Right cardiac atrium (tissue), 5 donors: ENCODE data around the gene PRKCH. TPM values are rescaled to one million over a fixed set of nuclear protein-coding genes. Genes with fewer than 3 reads are reported as not detected.

ENCODE experiments used
- ATAC-seq, 2 donors: fragments of 200-7000 bp; cut with Tn5 transposase; one replicate each; pipeline versions ENCODE4 v1.8.0 to v1.9.1; 2020; ENCODE audit warnings: moderate library complexity in 2 of 2, mild to moderate bottlenecking in 1 of 2
- DNase-seq, 3 donors: peaks; one replicate each; pipeline ENCODE4 v3.0.0-alpha.2; 2020
- H3K27ac ChIP-seq: one replicate; pipeline ENCODE4 v1.5.1; 2013; ENCODE audit warnings: mild to moderate bottlenecking, low read length, control low read depth, moderate library complexity
- H3K27me3 ChIP-seq: one replicate; pipeline ENCODE4 v1.6.1; 2013; ENCODE audit not compliant: control insufficient read depth, insufficient read depth
- H3K4me1 ChIP-seq: one replicate; pipeline ENCODE4 v1.6.1; 2013; ENCODE audit warnings: low read length; ENCODE audit not compliant: control insufficient read depth, insufficient read depth
- H3K4me3 ChIP-seq: one replicate; pipeline ENCODE4 v1.5.1; 2013; ENCODE audit warnings: low read length, control low read depth
- H3K9me3 ChIP-seq: one replicate; pipeline ENCODE4 v1.6.1; 2013; ENCODE audit warnings: low read length; ENCODE audit not compliant: control insufficient read depth
- WGBS: extraction: QIAGEN DNeasy Blood & Tissue Kit; methylation state at CpG from one replicate; pipeline ENCODE4 v1.1.7; 2013; 5-methylcytosine and 5-hydroxymethylcytosine counted together
- intact Hi-C, 4 donors: fragments of 100-400 bp; cut with DNase I; formaldehyde crosslinking; loops; one replicate each; pipeline versions ENCODE4 v1.11.0 to v1.14.0; 2022 to 2023
- polyA plus RNA-seq: library from polyadenylated mRNA; stranded (reverse); fragments of 200-250 nt; gene quantifications from one replicate; pipeline ENCODE4 v1.2.3, GENCODE V29; 2013
- total RNA-seq, 4 donors: library from RNA; stranded (reverse); fragmentation: NEBNext Ultra II Directional; extraction: Animal tissue kit (Norgen Biotek cat#: 25700); gene quantifications; one replicate each; pipeline ENCODE4 v1.2.1, GENCODE V29; 2021
- donor health status: healthy with polysubstance abuse.
- donor health status: DM: no; HTN: yes; CAD: no.
- donor health status: DM: no; HTN: no; CAD: no.
- donor health status: DM: no; HTN: yes; CAD: no; lungs with severe emphysema.
- donor health status: DM: yes; HTN: yes; CAD: no.

PRKCH gene
- total and polyA plus RNA-seq, 5 donors: 11.9 to 31.3 (median 26.6) TPM

DNA sequence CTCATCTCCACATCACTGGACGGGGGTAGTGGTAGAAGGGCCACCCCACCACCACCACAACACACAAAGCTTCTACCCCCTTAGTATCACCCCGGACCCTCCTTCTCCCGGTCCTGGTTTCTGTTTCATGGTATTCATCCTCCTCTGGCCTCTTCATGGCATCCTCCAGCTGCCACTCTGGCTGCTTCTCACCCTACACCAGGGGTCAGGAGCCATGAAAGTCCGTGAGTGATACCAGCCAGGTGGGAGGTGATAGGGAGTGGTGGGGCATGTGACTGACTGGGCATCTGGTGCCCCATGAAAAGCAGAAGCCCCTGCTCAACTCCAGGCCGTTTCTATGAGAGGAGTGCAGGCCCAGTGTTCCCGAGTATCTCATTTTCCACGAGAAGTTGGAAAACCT lies 222.6 kb downstream of the PRKCH start:
- H3K4me1 ChIP-seq: peaks cover 25% of the 10 kb centered on the region
- H3K27ac ChIP-seq: peak overlapping the region; percentile 91
- no peak overlapping the region for H3K4me3 ChIP-seq
- ATAC-seq (peak in 1 of 2 donors; percentile 5), DNase-seq (no peak)
- intact Hi-C loops: loop anchor here in 1 of 4 donors (10.0 kb wide), 1 partner anchor 69 kb away; no protein-coding TSS in a partner anchor
- 75% methylated on average over 7 of the region's 7 CpGs for WGBS
- no peaks in the 10 kb centered on the region for H3K9me3 ChIP-seq
- H3K27me3 ChIP-seq: no peaks in the 10 kb centered on the region

DNA sequence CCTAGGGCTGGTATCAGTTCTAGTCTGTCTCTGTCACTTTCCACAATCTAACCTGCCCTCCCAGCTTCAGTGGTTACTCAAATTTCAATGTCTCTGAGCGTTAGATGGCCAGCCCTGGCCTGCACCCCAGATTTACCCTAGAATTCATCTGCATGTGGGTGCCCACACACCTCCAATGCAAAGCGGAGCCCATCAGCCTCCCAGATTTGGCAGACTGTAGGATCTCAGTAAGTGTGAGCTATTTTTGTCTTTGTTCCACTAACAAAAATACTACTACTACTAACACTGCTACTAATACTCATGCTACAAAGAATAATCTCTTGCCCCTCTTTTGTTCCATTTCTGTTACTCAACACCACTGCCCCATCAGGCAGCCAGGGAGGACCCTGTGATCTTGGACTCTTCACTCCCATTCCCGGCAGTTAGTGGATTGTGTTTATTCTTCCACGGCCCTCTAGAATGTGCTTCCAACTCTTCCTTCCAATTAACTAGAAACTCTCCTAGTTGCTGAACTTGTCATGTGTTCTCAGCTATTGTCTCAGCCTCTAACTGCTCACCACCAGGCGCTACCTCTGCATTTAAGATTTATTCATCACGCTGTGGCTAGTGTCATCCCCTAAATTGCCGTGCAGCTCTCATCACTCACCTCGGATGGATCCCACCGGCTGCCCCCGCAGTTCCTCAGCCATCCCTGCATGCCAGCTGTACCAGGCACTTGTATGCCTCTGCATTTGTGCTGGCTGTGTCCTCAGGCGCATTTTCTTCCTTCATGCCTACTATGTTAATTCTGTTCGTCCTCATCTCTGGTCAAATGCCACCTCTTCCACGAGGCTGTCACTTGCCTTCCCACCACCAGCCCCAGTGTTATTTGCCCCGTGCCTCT lies 223.3 kb downstream of the PRKCH start:
- H3K4me3 ChIP-seq: no peak overlapping the region
- 70% methylated on average over 14 of the region's 14 CpGs for WGBS
- peak; percentile 60 to 77 for ATAC-seq
- DNase-seq: peak in 1 of 3 donors; percentile 53
- intact Hi-C loops: loop anchor here in 1 of 4 donors (10.0 kb wide), 1 partner anchor 70 kb away; no protein-coding TSS in a partner anchor
- peaks cover 25% of the 10 kb centered on the region for H3K4me1 ChIP-seq
- H3K9me3 ChIP-seq: no peaks in the 10 kb centered on the region
- H3K27ac ChIP-seq: peak overlapping the region; percentile 76
- no peaks in the 10 kb centered on the region for H3K27me3 ChIP-seq

GRCh38 chr14:61545726-61546455 lies 224.5 kb downstream of the PRKCH start:
- intact Hi-C loops: loop anchor here in 1 of 4 donors (10.0 kb wide), 1 partner anchor 71 kb away; no protein-coding TSS in a partner anchor
- no peak overlapping the region for H3K4me3 ChIP-seq
- ATAC-seq: peak in 1 of 2 donors; percentile 11
- 66% methylated on average over 7 of the region's 7 CpGs for WGBS
- H3K27me3 ChIP-seq: no peaks in the 10 kb centered on the region
- H3K4me1 ChIP-seq: peaks cover 25% of the 10 kb centered on the region
- H3K27ac ChIP-seq: peak overlapping the region; percentile 63
- peak in 1 of 3 donors; percentile 42 for DNase-seq
- no peaks in the 10 kb centered on the region for H3K9me3 ChIP-seq

GRCh38 chr14:61547186-61548069 lies 226.0 kb downstream of the PRKCH start:
- 68% methylated on average over 14 of the region's 14 CpGs for WGBS
- no peak overlapping the region for H3K4me3 ChIP-seq
- DNase-seq: no peak
- H3K27me3 ChIP-seq: no peaks in the 10 kb centered on the region
- H3K9me3 ChIP-seq: no peaks in the 10 kb centered on the region
- H3K27ac ChIP-seq: peak overlapping the region; percentile 8
- no peak for ATAC-seq
- peaks cover 26% of the 10 kb centered on the region for H3K4me1 ChIP-seq
- intact Hi-C loops: loop anchor here in 1 of 4 donors (10.0 kb wide), 1 partner anchor 73 kb away; no protein-coding TSS in a partner anchor

- ATAC-seq: no peak
- Histone ChIP-seq H3K4me3 (no peak overlapping the region), H3K27me3 (no peaks in the 10 kb centered on the region), H3K27ac (no peak overlapping the region), H3K4me1 (peaks cover 20% of the 10 kb centered on the region), H3K9me3 (no peaks in the 10 kb centered on the region)
- no peak for DNase-seq
- 52% methylated on average over 2 of the region's 2 CpGs for WGBS
- intact Hi-C loops: loop anchor here in 1 of 4 donors (10.0 kb wide), 1 partner anchor 75 kb away; no protein-coding TSS in a partner anchor
Observed at GRCh38 chr14:61549425-61549824, 228.0 kb downstream of the PRKCH start.

DNA sequence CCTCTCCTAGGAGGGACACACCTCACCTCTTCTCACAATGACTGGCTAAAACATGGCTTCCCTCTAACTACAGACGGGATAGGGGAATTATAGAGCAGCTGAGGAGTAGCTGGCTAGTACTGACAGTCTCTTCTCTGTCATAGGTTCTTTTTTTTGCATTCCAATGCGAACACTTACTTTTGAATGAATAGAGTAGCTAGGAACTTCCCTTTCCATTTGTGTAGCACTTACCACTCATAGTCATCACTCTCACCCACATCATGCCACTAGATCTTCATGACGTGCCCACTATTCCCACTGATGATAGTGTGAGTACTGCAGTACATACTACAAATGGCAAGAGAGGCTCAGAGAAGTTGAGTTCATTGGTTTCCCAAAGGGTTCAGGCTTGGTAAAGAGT lies 230.0 kb downstream of the PRKCH start:
- no peaks in the 10 kb centered on the region for H3K27me3 ChIP-seq
- WGBS: 91% methylated on average over 3 of the region's 3 CpGs
- H3K9me3 ChIP-seq: no peaks in the 10 kb centered on the region
- ATAC-seq (no peak), DNase-seq (no peak)
- no peak overlapping the region for H3K4me3 ChIP-seq
- H3K27ac ChIP-seq: no peak overlapping the region
- H3K4me1 ChIP-seq: peaks cover 15% of the 10 kb centered on the region
- intact Hi-C loops: no loop called here

GRCh38 chr14:61552241-61552640 lies 230.9 kb downstream of the PRKCH start:
- Histone ChIP-seq H3K4me3 (no peak overlapping the region), H3K9me3 (no peaks in the 10 kb centered on the region), H3K27ac (peak overlapping the region; percentile 11), H3K27me3 (no peaks in the 10 kb centered on the region), H3K4me1 (peaks cover 15% of the 10 kb centered on the region)
- intact Hi-C loops: no loop called here
- WGBS: 79% methylated on average over 4 of the region's 4 CpGs
- ATAC-seq (peak in 1 of 2 donors; percentile 6), DNase-seq (no peak)

DNA sequence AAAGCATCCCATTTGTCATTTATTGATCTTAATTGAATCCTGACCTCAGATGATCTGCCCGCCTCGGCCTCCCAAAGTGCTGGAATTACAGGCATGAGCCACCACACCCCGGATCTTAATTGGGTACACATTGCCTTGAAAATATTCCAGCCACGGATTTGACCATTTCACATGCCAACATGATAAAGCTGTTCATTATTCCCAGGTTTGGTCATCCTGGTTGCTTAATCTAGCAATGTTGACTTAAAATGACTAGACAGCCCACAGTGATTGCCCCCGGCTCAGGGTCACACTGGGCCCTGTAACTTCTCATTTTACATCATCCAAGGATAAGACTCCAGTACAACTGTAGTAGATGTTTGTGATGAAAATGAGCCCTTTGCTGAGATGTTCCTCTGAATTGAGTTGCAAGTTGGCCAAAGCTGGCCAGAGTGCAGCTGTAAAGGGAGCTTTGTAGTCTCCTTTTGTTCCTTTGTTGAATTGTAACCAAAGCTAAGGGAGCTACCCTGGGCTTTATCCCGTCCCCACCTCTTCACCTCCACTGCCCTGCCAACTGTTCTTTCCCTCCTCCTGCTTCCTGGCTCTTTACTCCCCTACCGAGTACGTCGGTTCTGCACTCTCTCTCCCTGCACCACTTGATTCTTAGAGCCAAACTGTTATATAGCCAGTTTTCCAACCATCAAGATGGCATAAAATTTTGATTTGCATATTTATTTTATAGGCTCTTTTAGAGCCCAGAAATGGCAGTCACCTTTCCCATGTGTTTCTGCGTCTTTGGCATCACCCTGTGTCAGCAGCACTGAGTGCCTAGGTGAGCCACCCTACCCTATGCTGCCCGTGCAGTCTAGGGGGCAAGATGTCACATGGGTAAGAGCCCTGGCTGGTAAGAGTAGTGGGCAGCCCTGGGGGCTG lies 232.6 kb downstream of the PRKCH start:
- no peaks in the 10 kb centered on the region for H3K27me3 ChIP-seq
- H3K27ac ChIP-seq: peak overlapping the region; percentile 26
- no peak overlapping the region for H3K4me3 ChIP-seq
- WGBS: 71% methylated on average over 11 of the region's 11 CpGs
- DNase-seq: no peak
- intact Hi-C loops: no loop called here
- H3K4me1 ChIP-seq: peaks cover 9% of the 10 kb centered on the region
- H3K9me3 ChIP-seq: no peaks in the 10 kb centered on the region
- peak; percentile 7 to 57 for ATAC-seq

DNA sequence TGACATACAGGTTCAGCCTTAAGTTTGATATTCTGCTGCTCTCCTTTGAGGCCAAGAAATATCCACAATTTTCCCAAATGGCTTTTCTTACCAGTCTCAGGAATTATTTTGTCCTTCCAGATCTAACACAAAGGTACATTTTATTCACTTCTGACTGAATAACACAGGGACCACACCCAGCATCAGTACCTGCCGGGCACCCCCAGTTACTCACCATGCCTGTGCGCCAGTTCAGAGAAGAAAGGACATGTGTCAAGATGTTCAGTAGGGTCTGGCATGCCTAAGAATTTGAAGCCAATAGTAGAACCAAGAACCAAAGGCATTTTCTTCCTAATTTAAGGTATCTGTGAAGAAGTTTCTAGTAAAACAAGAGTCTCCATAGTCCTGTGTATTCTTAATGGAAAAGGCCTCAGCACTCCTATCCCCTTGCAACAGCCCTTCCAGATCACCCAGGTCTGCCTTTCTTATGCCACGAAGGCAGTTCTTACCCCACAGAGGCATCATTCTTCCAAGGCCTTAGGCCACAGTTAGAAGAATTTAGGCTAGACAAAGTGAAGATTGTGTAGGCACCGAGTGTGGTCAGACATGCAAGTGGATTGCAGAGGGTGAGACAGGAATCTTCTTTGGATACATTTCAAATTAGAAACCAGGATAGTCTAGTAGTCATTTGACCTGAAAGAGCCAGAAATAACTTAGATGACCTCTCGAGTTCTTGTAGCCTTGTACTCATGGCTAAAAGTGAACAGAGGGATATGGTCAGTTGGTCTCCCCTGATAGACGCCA lies 233.9 kb downstream of the PRKCH start:
- Histone ChIP-seq H3K27ac (no peak overlapping the region), H3K4me3 (no peak overlapping the region), H3K9me3 (no peaks in the 10 kb centered on the region), H3K27me3 (no peaks in the 10 kb centered on the region), H3K4me1 (peaks cover 9% of the 10 kb centered on the region)
- 69% methylated on average over 6 of the region's 6 CpGs for WGBS
- intact Hi-C loops: no loop called here
- DNase-seq (no peak), ATAC-seq (no peak)
